ENCODE data around the gene GTF3C2. TPM values are rescaled to one million over a fixed set of nuclear protein-coding genes. Genes with fewer than 3 reads are reported as not detected.

GTF3C2 gene
- total RNA-seq, 1 donor from 2014 or later, result 114 TPM

- TF ChIP-seq, protein P1, sequence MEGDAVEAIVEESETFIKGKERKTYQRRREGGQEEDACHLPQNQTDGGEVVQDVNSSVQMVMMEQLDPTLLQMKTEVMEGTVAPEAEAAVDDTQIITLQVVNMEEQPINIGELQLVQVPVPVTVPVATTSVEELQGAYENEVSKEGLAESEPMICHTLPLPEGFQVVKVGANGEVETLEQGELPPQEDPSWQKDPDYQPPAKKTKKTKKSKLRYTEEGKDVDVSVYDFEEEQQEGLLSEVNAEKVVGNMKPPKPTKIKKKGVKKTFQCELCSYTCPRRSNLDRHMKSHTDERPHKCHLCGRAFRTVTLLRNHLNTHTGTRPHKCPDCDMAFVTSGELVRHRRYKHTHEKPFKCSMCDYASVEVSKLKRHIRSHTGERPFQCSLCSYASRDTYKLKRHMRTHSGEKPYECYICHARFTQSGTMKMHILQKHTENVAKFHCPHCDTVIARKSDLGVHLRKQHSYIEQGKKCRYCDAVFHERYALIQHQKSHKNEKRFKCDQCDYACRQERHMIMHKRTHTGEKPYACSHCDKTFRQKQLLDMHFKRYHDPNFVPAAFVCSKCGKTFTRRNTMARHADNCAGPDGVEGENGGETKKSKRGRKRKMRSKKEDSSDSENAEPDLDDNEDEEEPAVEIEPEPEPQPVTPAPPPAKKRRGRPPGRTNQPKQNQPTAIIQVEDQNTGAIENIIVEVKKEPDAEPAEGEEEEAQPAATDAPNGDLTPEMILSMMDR (conservative IDR thresholded peaks at IDR 0.05), result no peak
- peaks cover 26% of the 10 kb centered on the region for H3K4me1 Mint-ChIP-seq
- H3K36me3 Mint-ChIP-seq (ENCODE audit: low read depth), result peaks cover 19% of the 10 kb centered on the region
- peaks cover 10% of the 10 kb centered on the region for H3K27me3 Mint-ChIP-seq (ENCODE audit: low read depth)
- DNase-seq (ENCODE audit: low read depth, low spot score), result no peak
- peak overlapping the region; percentile 99 for H3K27ac Mint-ChIP-seq (ENCODE audit: unreplicated experiment)
- peak overlapping the region; percentile 94 for H3K4me3 Mint-ChIP-seq
- no peaks in the 10 kb centered on the region for H3K9me3 Mint-ChIP-seq
These were observed 25.1 kb upstream of the GTF3C2 start for GRCh38 chr2:27381577-27382181.

- Mint-ChIP-seq H3K4me1 (peaks cover 26% of the 10 kb centered on the region), H3K27me3 (ENCODE audit: low read depth) (peaks cover 10% of the 10 kb centered on the region), H3K27ac (ENCODE audit: unreplicated experiment) (peak within 1 kb of the TSS; percentile 99), H3K9me3 (no peaks in the 10 kb centered on the region), H3K36me3 (ENCODE audit: low read depth) (peaks cover 21% of the 10 kb centered on the region), H3K4me3 (peak within 1 kb of the TSS; percentile 94)
- peak; percentile 86 for DNase-seq (ENCODE audit: low read depth, low spot score)
- TF ChIP-seq, protein P1 (conservative IDR thresholded peaks at IDR 0.05), result no peak
These were observed 24.3 kb upstream of the GTF3C2 start, which contains the start of gene ZNF513 for GRCh38 chr2:27380626-27381545. TSS of gene ZNF513 (minus strand) at chr2:27380734. CDS start at chr2:27380526, 208 bp downstream.

DNA sequence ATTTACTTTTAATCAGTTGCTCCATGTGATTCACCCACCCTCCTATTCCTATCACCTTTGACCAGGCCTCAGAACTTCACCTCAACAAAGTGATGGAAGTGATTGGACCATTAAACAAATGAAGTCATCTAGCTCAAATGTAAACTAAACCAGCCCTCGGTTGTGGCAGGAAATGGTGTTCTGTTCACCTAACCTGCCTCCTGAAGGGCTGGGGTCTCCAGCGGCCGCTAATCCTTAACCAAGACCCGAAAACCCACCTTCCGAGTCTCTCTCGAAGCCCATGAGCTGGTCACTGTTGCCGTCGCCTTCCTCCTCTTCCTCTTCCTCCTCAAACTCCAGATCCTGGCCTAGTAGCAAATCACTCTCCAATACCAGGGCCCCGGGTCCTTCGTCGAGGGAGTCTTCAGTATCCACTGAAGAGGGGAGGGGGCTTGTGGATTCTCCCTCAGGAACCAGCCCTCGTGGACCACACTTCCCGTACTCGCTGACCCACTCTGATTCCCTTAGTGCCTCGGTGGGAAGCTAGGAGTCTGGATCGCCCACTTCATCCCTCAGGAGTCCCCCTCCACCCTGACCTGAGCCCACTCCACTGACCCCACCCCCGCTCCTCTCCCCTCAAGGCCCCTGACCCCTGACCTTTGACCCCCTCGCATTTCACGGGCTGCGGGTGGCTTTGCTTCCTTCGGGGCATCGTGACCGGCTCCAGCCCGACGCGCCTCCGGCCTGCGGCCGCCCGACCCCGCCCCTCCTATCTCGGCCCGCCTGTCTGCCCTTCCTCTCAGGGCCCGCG lies 23.5 kb upstream of the GTF3C2 start:
- TF ChIP-seq, protein P1 (conservative IDR thresholded peaks at IDR 0.05), result no peak
- DNase-seq (ENCODE audit: low read depth, low spot score), result peak; percentile 71
- H3K36me3 Mint-ChIP-seq (ENCODE audit: low read depth), result peaks cover 22% of the 10 kb centered on the region

DNA sequence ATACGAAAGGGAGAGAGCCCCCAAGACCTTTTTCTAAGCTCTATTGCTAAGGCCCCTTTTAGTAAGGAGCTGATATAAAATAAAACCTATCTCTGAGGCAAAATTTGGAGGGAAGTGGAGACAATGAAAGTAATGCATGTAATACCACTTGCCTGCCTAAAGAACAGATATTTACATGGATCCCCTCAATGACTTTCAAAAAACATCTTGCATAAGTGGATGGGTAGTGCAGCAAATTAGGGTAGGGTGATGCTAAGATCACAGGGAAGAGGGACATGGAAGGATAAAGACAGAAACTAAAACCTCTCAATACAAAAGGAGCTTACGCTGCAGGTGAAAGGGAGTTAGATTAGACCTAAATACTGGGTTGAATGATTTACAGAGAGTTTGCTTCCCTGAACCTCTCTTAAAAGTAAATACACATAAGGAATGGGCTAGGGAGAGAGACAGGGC lies 22.8 kb upstream of the GTF3C2 start:
- Mint-ChIP-seq H3K4me3 (peak overlapping the region; percentile 94), H3K27me3 (ENCODE audit: low read depth) (peaks cover 13% of the 10 kb centered on the region), H3K36me3 (ENCODE audit: low read depth) (peaks cover 24% of the 10 kb centered on the region), H3K4me1 (peaks cover 26% of the 10 kb centered on the region), H3K9me3 (no peaks in the 10 kb centered on the region), H3K27ac (ENCODE audit: unreplicated experiment) (peak overlapping the region; percentile 54)
- no peak for DNase-seq (ENCODE audit: low read depth, low spot score)
- TF ChIP-seq, protein P1 (conservative IDR thresholded peaks at IDR 0.05), result no peak

More for the DNA sequence above, 23.5 kb upstream of the GTF3C2 start:
- no peaks in the 10 kb centered on the region for H3K9me3 Mint-ChIP-seq
- peaks cover 10% of the 10 kb centered on the region for H3K27me3 Mint-ChIP-seq (ENCODE audit: low read depth)
- peak overlapping the region; percentile 54 for H3K27ac Mint-ChIP-seq (ENCODE audit: unreplicated experiment)
- H3K4me1 Mint-ChIP-seq, result peaks cover 26% of the 10 kb centered on the region
- peak overlapping the region; percentile 94 for H3K4me3 Mint-ChIP-seq

GRCh38 chr2:27378809-27379290 lies 22.3 kb upstream of the GTF3C2 start:
- DNase-seq (ENCODE audit: low read depth, low spot score), result no peak
- Mint-ChIP-seq H3K27me3 (ENCODE audit: low read depth) (peaks cover 13% of the 10 kb centered on the region), H3K27ac (ENCODE audit: unreplicated experiment) (peak overlapping the region; percentile 59), H3K4me3 (peak overlapping the region; percentile 94), H3K9me3 (no peaks in the 10 kb centered on the region), H3K4me1 (peaks cover 26% of the 10 kb centered on the region), H3K36me3 (ENCODE audit: low read depth) (peaks cover 19% of the 10 kb centered on the region)
- TF ChIP-seq, protein P1 (conservative IDR thresholded peaks at IDR 0.05), result no peak

All from neural crest cell (in vitro differentiated cells).